HG02759 (cell line): Measurements from ENCODE around the gene LSM7.

ENCODE experiments used
- ATAC-seq: cut with Tn5 transposase; IDR thresholded peaks from one replicate; pipeline ENCODE4 v1.9.1; 2021; ENCODE audit warnings: mild to moderate bottlenecking, moderate library complexity; ENCODE audit not compliant: unreplicated experiment

Gene LSM7

GRCh38 chr19:2305452-2306280 is 22.7 kb downstream of the LSM7 start:
- no peak for ATAC-seq

- ATAC-seq: no peak
Observed at GRCh38 chr19:2303211-2303798, 25.1 kb downstream of the LSM7 start.

GRCh38 chr19:2302319-2303210 is 25.8 kb downstream of the LSM7 start:
- no peak for ATAC-seq

GRCh38 chr19:2300533-2300932 is 27.9 kb downstream of the LSM7 start:
- no peak for ATAC-seq

- no peak for ATAC-seq
Observed at GRCh38 chr19:2296141-2296540, 32.2 kb downstream of the LSM7 start.

GRCh38 chr19:2294687-2295335 is 33.6 kb downstream of the LSM7 start:
- ATAC-seq: no peak

- ATAC-seq: no peak
Observed at GRCh38 chr19:2291185-2291751, 37.1 kb downstream of the LSM7 start.

- no peak for ATAC-seq
Observed at GRCh38 chr19:2290441-2291184, 37.8 kb downstream of the LSM7 start.

- ATAC-seq: peak; percentile 57
Observed at GRCh38 chr19:2289714-2290435, 38.5 kb downstream of the LSM7 start.

- peak; percentile 30 for ATAC-seq
Observed at GRCh38 chr19:2288818-2289713, 39.3 kb downstream of the LSM7 start.

- ATAC-seq: no peak
Observed at GRCh38 chr19:2288338-2288817, 40.0 kb downstream of the LSM7 start.

GRCh38 chr19:2287585-2288337 is 40.6 kb downstream of the LSM7 start:
- no peak for ATAC-seq

- ATAC-seq: no peak
Observed at GRCh38 chr19:2286402-2287140, 41.8 kb downstream of the LSM7 start.

GRCh38 chr19:2283835-2284507 is 44.4 kb downstream of the LSM7 start:
- ATAC-seq: no peak

- ATAC-seq: no peak
Observed at GRCh38 chr19:2282862-2283237, 45.5 kb downstream of the LSM7 start.
